Thoracic aorta (tissue), 2 donors: ENCODE data around the gene TRIM29. TPM values are rescaled to one million over a fixed set of nuclear protein-coding genes. Genes with fewer than 3 reads are reported as not detected.

Experiments used
- ATAC-seq: fragments of 150-250 bp; one replicate; pipeline ENCODE4 v1.8.0; 2017; ENCODE audit warnings: low read depth; ENCODE audit not compliant: insufficient number of reproducible peaks, low FRiP score
- DNase-seq: peaks from one replicate; pipeline ENCODE4 v3.0.0-alpha.2; 2020; ENCODE audit warnings: low spot score
- H3K27ac ChIP-seq, 2 donors: fragments of 200-600 bp; sonication (generic); 1 replicate in 1 of 2; 2 replicates in 1 of 2; pipeline ENCODE4 v1.5.1; 2016; ENCODE audit warnings: mild to moderate bottlenecking in 2 of 2, moderate library complexity in 2 of 2
- H3K27me3 ChIP-seq: fragments of 200-600 bp; sonication (generic); replicated peaks from 2 replicates; pipeline ENCODE4 v1.6.0; 2016; ENCODE audit warnings: mild to moderate bottlenecking; ENCODE audit not compliant: insufficient read depth
- H3K36me3 ChIP-seq: fragments of 200-600 bp; sonication (generic); one replicate; pipeline ENCODE4 v1.5.1; 2016
- H3K4me1 ChIP-seq, 2 donors: fragments of 200-600 bp; sonication (generic); 1 replicate in 1 of 2; 2 replicates in 1 of 2; pipeline versions ENCODE4 v1.5.1 to v1.6.0; 2016; ENCODE audit warnings: low read depth in 2 of 2, mild to moderate bottlenecking in 1 of 2; ENCODE audit not compliant: control insufficient read depth in 1 of 2
- H3K4me3 ChIP-seq: fragments of 200-600 bp; sonication (generic); 2 replicates; pipeline ENCODE4 v1.5.1; 2016; ENCODE audit warnings: mild to moderate bottlenecking
- H3K9me3 ChIP-seq: fragments of 200-600 bp; sonication (generic); 2 replicates; pipeline ENCODE4 v1.5.1; 2016
- total RNA-seq, 2 donors: library from RNA; depleted of rRNA; stranded (reverse); fragments of >200 nt; gene quantifications; one replicate each; pipeline versions ENCODE4 v1.1.0 to v1.2.3, GENCODE V29; 2016
- TF ChIP-seq, protein P1 (sequence below): fragments of 200-600 bp; sonication (generic); IDR thresholded peaks from one replicate; pipeline ENCODE4 v1.5.1; 2019; ENCODE audit warnings: antibody characterized with exemption

TRIM29 gene
- total RNA-seq, 2 donors from 2014 or later, result 0.49 to 2.7 TPM

DNA sequence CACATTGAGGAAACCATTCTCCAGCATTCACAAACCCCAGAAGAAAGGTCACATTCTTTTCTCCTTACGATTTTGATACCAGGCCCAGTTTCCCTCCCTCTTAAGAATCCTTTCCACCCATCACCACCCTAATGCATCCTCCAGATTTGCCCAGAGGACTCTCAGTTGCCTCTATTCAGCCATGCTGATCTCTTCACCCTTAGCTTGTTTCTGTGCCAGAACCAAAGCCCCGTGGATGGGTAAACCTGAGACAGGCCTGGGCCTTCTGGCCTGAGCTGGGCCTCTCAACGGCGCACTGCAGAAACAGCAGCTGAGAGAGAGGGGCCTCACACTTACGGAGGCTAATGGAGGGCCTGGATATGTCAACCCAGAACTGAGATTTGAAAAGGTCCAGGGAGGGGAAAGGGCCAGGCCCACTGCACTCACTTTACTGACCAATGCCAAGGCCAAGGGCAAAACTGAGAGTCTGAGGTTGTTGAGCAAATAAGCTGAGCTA, 40.7 kb upstream of the TRIM29 start:
- H3K27me3 ChIP-seq, result no peaks in the 10 kb centered on the region
- no peaks in the 10 kb centered on the region for H3K36me3 ChIP-seq
- no peak overlapping the region for H3K27ac ChIP-seq
- DNase-seq (no peak), ATAC-seq (no peak)
- no peak overlapping the region for H3K4me3 ChIP-seq
- no peaks in the 10 kb centered on the region for H3K9me3 ChIP-seq
- TF ChIP-seq, protein P1, sequence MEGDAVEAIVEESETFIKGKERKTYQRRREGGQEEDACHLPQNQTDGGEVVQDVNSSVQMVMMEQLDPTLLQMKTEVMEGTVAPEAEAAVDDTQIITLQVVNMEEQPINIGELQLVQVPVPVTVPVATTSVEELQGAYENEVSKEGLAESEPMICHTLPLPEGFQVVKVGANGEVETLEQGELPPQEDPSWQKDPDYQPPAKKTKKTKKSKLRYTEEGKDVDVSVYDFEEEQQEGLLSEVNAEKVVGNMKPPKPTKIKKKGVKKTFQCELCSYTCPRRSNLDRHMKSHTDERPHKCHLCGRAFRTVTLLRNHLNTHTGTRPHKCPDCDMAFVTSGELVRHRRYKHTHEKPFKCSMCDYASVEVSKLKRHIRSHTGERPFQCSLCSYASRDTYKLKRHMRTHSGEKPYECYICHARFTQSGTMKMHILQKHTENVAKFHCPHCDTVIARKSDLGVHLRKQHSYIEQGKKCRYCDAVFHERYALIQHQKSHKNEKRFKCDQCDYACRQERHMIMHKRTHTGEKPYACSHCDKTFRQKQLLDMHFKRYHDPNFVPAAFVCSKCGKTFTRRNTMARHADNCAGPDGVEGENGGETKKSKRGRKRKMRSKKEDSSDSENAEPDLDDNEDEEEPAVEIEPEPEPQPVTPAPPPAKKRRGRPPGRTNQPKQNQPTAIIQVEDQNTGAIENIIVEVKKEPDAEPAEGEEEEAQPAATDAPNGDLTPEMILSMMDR, result no peak
- H3K4me1 ChIP-seq, result no peaks in the 10 kb centered on the region

DNA sequence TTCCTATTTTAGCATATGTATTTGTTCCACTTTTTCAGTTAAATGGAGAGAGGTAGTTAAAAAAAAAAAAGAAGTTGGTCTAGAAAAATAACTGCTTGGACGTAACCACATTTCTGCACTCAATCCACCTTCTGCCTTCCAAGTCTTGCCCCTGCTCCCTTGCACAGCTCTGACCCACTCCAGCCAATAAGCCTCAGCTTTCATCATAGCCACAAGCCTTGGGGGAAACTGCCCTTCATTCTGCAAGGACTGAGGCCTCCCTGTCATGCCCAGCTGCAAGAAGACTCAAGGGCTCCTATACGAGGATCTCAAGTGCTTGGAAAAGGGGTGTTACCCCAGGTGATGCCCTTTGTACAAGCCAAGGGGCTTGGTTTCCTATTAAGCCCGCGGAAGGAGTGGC, 37.0 kb upstream of the TRIM29 start:
- ATAC-seq, result no peak
- Histone ChIP-seq H3K27ac (no peak overlapping the region), H3K4me3 (no peak overlapping the region), H3K9me3 (no peaks in the 10 kb centered on the region), H3K27me3 (peaks cover 6% of the 10 kb centered on the region), H3K4me1 (peaks cover 0 to 1% of the 10 kb centered on the region in 2 donors), H3K36me3 (no peaks in the 10 kb centered on the region)
- no peak for DNase-seq
- TF ChIP-seq, protein P1, result no peak

DNA sequence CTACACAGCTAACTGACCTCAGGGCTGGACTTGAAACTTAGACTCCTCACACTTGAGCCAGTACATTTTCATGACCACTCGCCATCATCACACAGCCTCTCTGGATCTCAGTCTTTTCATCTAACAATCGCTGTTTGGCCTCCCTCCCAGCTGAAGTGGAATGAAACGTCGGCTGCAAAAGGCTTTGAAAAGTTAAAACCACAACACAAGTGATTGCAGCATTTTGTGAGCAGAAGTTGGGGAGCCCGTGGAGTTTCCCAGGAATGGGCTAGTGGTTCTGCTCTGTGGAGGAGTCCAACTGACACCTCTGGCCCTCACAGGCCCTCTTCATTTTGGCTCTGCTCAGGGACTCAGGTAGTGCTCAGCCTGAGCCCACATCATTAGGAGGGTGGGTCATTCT, 35.9 kb upstream of the TRIM29 start:
- peaks cover under 1 to 11% of the 10 kb centered on the region in 2 donors for H3K4me1 ChIP-seq
- H3K27ac ChIP-seq, result no peak overlapping the region
- DNase-seq, result no peak
- no peak overlapping the region for H3K4me3 ChIP-seq
- TF ChIP-seq, protein P1, result no peak
- no peaks in the 10 kb centered on the region for H3K9me3 ChIP-seq
- H3K27me3 ChIP-seq, result peaks cover 6% of the 10 kb centered on the region
- ATAC-seq, result no peak
- H3K36me3 ChIP-seq, result no peaks in the 10 kb centered on the region

DNA sequence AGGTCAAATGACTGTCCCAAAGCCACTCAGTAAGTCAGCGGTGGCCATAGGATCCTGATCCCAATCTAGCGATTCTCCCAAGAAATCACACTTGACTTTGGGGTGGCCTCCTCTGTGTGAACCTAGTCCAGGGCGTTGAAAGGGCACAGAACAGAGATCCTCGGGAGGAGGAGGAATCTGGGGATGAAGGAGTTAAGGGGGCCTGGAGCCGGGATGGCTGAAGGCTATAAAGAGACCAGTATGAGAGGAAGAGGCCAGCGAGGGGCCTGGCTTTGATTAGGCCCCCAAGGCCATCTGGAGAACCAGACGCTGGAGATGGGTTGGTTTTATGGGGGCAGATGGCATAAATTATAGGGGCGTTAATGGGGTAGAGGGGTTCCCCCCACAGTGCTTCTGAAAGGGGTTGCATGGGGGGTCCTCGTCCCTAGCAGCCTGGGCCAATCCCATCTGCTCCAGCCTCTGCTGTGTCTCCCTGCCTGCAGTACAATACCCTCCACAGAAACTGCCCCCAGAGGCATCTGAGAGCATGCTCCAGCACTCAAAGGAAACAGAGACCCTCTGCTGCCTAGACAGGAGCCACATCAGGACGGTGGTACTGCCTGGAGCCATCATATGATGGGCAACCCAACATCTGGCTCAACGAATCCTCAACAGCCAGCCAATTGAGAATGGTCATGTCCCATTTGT, 35.2 kb upstream of the TRIM29 start:
- Histone ChIP-seq H3K9me3 (no peaks in the 10 kb centered on the region), H3K27me3 (peaks cover 6% of the 10 kb centered on the region), H3K27ac (no peak overlapping the region), H3K36me3 (no peaks in the 10 kb centered on the region), H3K4me1 (peaks cover 3 to 18% of the 10 kb centered on the region in 2 donors), H3K4me3 (no peak overlapping the region)
- TF ChIP-seq, protein P1, result no peak
- DNase-seq, result no peak
- ATAC-seq, result no peak

DNA sequence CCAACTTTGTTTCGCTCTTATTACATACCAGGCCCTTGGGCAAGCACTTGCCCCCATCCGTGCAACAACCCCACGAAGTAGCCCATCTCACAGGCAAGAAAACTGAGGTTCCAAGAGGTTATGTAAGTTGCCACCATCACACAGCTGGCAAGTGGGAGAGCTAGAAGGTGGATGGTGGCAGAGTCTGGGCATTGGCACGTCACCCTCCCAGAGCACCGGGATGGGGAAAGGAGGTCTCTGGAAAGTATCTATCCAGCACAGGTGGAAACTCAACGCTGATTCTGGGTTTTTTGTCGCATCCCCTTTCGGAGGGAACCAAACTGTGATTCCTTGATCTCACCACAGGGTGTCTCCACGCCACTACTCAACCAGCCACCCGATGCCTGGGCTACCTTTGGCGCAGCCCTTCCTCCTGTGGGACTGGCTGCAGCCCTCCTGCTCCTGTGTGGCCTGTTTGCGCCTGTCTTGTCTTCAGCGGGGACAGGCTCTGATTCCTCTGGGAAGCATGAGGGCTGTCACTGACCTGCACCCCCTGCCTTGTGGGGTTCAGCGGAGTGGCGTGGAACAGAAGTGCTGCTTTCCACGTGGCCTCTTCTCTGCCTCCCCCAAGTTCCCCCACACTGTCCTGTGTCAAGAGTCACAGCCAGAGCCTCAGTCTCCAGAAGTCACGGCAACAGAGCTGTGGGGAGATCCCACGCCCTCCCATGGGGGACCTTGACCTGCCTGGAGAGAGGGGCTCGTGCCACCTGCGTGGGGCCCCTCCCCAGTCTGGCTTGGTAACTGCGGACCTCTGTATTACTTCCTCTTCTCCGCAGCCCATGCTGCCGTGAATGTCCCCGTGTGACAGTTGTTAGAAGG, 34.4 kb upstream of the TRIM29 start:
- Histone ChIP-seq H3K36me3 (no peaks in the 10 kb centered on the region), H3K27me3 (peaks cover 6% of the 10 kb centered on the region), H3K27ac (no peak overlapping the region), H3K4me3 (no peak overlapping the region), H3K9me3 (no peaks in the 10 kb centered on the region), H3K4me1 (peaks cover 3 to 22% of the 10 kb centered on the region in 2 donors)
- TF ChIP-seq, protein P1, result peak; percentile 84
- ATAC-seq (no peak), DNase-seq (no peak)
